Ascending aorta (tissue), 2 donors: ENCODE results near the gene ZG16. TPM values are rescaled to one million over a fixed set of nuclear protein-coding genes. Genes with fewer than 3 reads are reported as not detected.

Experiments used
- DNase-seq, 2 donors: peaks; one replicate each; pipeline ENCODE4 v3.0.0-alpha.2; 2019; ENCODE audit warnings: low spot score in 2 of 2
- H3K27ac ChIP-seq, 2 donors: fragments of 200-600 bp; sonication (generic); one replicate each; pipeline ENCODE4 v1.5.1; 2016 to 2017; ENCODE audit warnings: mild to moderate bottlenecking in 1 of 2
- H3K27me3 ChIP-seq: fragments of 200-600 bp; sonication (generic); one replicate; pipeline ENCODE4 v1.5.1; 2017
- H3K36me3 ChIP-seq, 2 donors: fragments of 200-600 bp; sonication (generic); one replicate each; pipeline ENCODE4 v1.5.1; 2016
- H3K4me1 ChIP-seq, 2 donors: fragments of 200-600 bp; sonication (generic); one replicate each; pipeline ENCODE4 v1.5.1; 2016 to 2017; ENCODE audit warnings: mild to moderate bottlenecking in 1 of 2
- H3K4me3 ChIP-seq, 2 donors: fragments of 200-600 bp; sonication (generic); one replicate each; pipeline ENCODE4 v1.5.1; 2016 to 2017; ENCODE audit warnings: mild to moderate bottlenecking in 1 of 2
- H3K9me3 ChIP-seq, 2 donors: fragments of 200-600 bp; sonication (generic); one replicate each; pipeline ENCODE4 v1.5.1; 2016
- intact Hi-C: fragments of 100-400 bp; cut with DNase I; formaldehyde crosslinking; loops from one replicate; pipeline ENCODE4 v1.15.1; 2023
- total RNA-seq: library from RNA; depleted of rRNA; stranded (reverse); fragments of >200 nt; gene quantifications from one replicate; pipeline ENCODE4 v1.1.0, GENCODE V29; 2016
- TF ChIP-seq, protein P1 (sequence below), 3 experiments: fragments of 200-600 bp in 2 of 3; fragments of 450-650 bp in 1 of 3; sonication (generic) in 2 of 3; IDR thresholded peaks; one replicate each; pipeline ENCODE4 v1.5.1; 2016 to 2019; ENCODE audit warnings: antibody characterized with exemption in 3 of 3, mild to moderate bottlenecking in 1 of 3, moderate library complexity in 1 of 3

ZG16 gene
- total RNA-seq, 1 donor from 2014 or later = 0.21 TPM

DNA sequence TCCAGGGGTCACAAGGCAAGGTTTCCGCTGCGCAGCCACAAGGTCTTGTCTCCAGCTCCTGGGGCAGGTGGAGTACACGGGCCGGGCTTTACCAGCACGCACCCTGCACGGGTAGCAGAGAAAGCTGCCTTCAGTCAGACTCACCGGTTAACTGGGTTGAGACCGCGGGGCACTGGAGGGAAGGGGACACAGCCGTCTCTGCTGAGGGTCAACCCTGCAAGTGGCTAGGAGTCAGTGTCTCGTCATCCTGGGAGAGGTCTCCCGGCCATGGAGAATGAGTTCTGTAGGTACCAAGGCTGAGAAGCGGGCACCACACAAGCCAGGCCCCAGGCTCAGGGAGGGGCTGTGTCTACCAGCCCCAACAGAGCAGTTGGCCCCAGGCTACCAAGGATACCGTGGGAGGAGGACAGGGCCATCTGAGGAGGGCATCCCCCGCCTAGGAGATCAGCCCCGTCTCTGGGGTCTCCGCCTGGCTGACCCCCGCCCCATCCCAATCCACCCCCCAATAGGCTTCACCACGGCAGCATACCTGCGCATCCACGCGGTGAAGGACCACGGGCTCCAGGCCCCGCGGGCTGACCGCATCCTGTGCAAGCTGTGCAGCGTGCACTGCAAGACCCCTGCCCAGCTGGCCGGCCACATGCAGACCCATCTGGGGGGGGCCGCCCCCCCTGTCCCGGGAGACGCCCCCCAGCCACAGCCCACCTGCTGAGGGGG lies 31.1 kb downstream of the ZG16 start:
- Histone ChIP-seq H3K4me1 (peaks cover 18 to 49% of the 10 kb centered on the region in 2 donors), H3K36me3 (peaks cover 14 to 19% of the 10 kb centered on the region in 2 donors), H3K4me3 (peak overlapping the region; percentile 64 to 75), H3K27me3 (no peaks in the 10 kb centered on the region), H3K9me3 (no peaks in the 10 kb centered on the region), H3K27ac (peak overlapping the region; percentile 88 to 94)
- intact Hi-C loops = loop anchor here (5.0 to 10.0 kb wide), 5 partner anchors 118 to 1646 kb away; partner anchors contain the start of genes ALDOA, ARMC5, HIRIP3 and INO80E
- TF ChIP-seq, protein P1, sequence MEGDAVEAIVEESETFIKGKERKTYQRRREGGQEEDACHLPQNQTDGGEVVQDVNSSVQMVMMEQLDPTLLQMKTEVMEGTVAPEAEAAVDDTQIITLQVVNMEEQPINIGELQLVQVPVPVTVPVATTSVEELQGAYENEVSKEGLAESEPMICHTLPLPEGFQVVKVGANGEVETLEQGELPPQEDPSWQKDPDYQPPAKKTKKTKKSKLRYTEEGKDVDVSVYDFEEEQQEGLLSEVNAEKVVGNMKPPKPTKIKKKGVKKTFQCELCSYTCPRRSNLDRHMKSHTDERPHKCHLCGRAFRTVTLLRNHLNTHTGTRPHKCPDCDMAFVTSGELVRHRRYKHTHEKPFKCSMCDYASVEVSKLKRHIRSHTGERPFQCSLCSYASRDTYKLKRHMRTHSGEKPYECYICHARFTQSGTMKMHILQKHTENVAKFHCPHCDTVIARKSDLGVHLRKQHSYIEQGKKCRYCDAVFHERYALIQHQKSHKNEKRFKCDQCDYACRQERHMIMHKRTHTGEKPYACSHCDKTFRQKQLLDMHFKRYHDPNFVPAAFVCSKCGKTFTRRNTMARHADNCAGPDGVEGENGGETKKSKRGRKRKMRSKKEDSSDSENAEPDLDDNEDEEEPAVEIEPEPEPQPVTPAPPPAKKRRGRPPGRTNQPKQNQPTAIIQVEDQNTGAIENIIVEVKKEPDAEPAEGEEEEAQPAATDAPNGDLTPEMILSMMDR (IDR thresholded peaks at IDR 0.05) = no peak
- no peak for DNase-seq

DNA sequence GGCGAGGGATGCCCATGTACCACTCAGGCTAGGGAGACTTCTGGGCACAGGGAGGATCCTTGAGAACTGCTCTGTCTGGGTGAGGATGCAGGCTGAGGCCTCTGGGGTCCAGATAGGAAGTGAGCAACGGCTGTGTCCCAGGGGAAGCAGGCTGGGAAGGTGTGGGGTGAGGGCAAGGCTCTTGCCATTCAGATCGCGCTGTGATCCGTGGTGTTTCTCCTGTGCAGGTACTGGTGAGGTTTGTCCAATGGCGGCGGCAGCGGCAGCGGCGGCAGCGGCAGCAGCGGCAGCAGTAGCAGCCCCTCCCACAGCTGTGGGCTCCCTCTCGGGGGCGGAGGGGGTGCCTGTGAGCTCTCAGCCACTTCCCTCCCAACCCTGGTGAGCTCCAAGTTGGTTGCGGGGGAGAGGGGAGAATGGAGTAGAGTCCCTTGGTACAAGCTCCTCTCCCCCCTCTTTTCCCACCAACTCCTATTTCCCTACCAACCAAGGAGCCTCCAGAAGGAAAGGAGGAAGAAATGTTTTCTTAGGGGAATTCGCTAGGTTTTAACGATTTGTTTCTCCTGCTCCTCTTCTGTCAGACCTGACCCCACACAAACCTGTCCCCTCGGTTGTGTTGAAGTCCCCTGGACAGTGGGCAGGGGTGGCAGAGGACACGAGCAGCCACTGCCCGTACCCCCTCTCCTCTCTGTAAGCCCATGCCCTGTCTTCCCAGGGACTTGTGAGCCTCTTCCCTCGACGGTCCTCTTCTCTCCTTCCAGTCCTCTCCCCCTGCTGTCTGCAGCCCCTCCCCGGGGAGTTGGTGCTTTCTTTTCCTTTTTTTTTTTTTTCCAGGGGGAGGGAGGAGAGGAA lies 32.0 kb downstream of the ZG16 start:
- intact Hi-C loops = loop anchor here (5.0 to 10.0 kb wide), 6 partner anchors 117 to 1645 kb away; partner anchors contain the start of genes ALDOA, ARMC5, HIRIP3 and INO80E
- Histone ChIP-seq H3K9me3 (no peaks in the 10 kb centered on the region), H3K36me3 (peaks cover 14 to 19% of the 10 kb centered on the region in 2 donors), H3K4me1 (peaks cover 18 to 51% of the 10 kb centered on the region in 2 donors), H3K4me3 (peak overlapping the region in 1 of 2 donors; percentile 70), H3K27me3 (no peaks in the 10 kb centered on the region), H3K27ac (peak overlapping the region; percentile 88 to 94)
- no peak for DNase-seq
- TF ChIP-seq, protein P1 (IDR thresholded peaks at IDR 0.05) = no peak

DNA sequence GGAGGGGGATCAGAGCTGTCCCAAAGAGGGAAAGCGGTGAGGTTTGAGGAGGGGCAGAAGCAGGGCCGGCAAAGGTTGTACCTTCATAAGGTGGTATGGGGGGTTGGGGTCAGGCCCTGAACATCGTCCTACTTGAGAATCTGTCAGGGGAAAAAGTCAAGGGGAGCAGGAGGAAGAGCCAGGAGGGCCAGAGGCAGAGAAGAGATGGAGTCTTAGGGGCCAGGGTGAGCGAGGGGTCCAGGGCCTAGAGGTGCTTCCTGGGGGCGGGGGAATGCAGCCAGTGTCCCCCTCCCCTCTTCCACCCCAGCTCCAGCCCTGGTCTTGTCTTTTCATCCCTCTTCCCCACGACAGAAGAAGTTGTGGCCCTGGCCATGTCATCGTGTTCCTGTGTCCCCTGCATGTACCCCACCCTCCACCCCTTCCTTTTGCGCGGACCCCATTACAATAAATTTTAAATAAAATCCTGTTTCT lies 32.7 kb downstream of the ZG16 start:
- Histone ChIP-seq H3K27me3 (no peaks in the 10 kb centered on the region), H3K9me3 (no peaks in the 10 kb centered on the region), H3K4me3 (peak overlapping the region in 1 of 2 donors; percentile 70), H3K4me1 (peaks cover 18 to 54% of the 10 kb centered on the region in 2 donors), H3K27ac (peak overlapping the region; percentile 88 to 94), H3K36me3 (peaks cover 14 to 19% of the 10 kb centered on the region in 2 donors)
- DNase-seq = no peak
- TF ChIP-seq, protein P1 (IDR thresholded peaks at IDR 0.05) = no peak
- intact Hi-C loops = loop anchor here (10.0 kb wide), 1 partner anchor 564 kb away; the partner anchor contains the start of genes MYL11 and TBC1D10B

DNA sequence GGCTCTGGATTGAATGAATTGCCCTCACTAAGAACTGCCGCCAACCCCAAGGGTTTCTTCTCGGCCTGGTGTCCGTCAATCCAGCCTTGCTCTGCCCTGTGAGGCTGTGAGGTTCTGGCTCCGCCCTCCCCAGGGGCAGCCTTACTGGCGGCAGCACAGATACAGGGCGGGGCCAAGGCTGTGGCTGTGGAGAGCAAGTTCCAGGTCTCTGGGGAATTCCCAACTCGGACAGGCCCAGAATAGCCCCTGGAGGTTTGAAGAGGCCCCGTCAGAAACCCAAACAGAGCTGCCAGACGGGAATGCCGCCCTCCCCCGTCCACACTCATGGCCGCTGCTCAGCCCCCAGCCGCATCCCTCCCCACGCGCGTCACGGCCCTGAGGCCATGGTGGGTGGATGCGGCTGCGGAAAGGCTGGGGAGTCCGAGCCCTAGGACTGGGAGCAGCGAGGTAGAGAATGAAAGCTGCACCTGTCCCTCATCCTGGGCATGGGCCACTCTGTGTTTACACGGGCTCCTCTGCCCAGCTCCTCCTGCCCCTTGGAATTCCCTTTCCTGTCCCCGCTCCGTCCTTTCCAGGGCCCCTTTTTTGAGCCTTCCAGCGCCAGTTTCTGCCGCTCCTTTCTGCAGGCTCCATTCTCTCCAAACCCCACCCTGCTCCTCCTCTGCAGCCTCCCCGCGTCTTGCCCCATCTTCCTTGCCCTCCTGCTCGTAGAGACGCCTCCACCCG lies 33.3 kb downstream of the ZG16 start:
- peaks cover 14 to 19% of the 10 kb centered on the region in 2 donors for H3K36me3 ChIP-seq
- H3K4me3 ChIP-seq = peak overlapping the region; percentile 66 to 70
- peak overlapping the region; percentile 88 to 94 for H3K27ac ChIP-seq
- no peaks in the 10 kb centered on the region for H3K27me3 ChIP-seq
- peak; percentile 97 to 99 for DNase-seq
- intact Hi-C loops = loop anchor here (10.0 kb wide), 1 partner anchor 563 kb away; the partner anchor contains the start of genes MYL11 and TBC1D10B
- no peaks in the 10 kb centered on the region for H3K9me3 ChIP-seq
- H3K4me1 ChIP-seq = peaks cover 18 to 54% of the 10 kb centered on the region in 2 donors
- TF ChIP-seq, protein P1 (IDR thresholded peaks at IDR 0.05) = no peak
